Astrocyte (in vitro differentiated cells and primary cell): ENCODE data around the gene PKDREJ.
"Not testable (repeated sequence)": the region's sequence is repeated elsewhere in the genome, so short reads cannot be mapped to it uniquely, and the experiment has no call there.

Source experiments
- CTCF ChIP-seq: IDR thresholded peaks from 2 replicates; pipeline ENCODE4 v1.5.1; 2011; ENCODE audit warnings: low read depth, mild to moderate bottlenecking, inconsistent platforms, low read length, moderate library complexity; ENCODE audit not compliant: insufficient read depth
- EZH2 ChIP-seq: IDR thresholded peaks from 2 replicates; pipeline ENCODE4 v1.6.1; 2012; ENCODE audit warnings: mild to moderate bottlenecking, low read length, inconsistent platforms; ENCODE audit not compliant: insufficient read depth

DNA sequence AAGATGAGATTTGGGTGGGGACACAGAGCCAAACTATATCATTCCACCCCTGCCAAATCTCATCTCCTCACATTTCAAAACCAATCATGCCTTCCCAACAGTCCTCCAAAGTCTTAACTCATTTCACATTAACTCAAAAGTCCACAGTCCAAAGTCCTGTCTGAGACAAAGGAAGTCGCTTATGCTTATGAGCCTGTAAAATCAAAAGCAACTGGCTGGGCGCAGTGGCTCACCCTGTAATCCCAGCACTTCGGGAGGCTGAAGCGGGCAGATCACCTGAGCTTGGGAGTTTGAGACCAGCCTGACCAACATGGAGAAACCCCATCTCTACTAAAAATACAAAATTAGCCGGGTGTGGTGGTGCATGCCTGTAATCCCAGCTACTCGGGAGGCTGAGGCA is 1.4 kb upstream of the PKDREJ start:
- not testable (repeated sequence) for TF ChIP-seq CTCF, EZH2
